Measurements from ENCODE around the gene DOCK1. TPM values are rescaled to one million over a fixed set of nuclear protein-coding genes. Genes with fewer than 3 reads are reported as not detected.

Gene DOCK1
- total RNA-seq, 2 donors from 2014 or later = 72.4 to 89.3 TPM

- Histone ChIP-seq H3K9ac (ENCODE audit: extremely low read depth, low read length, poor library complexity, severe bottlenecking) (no peak overlapping the region), H3K36me3 (ENCODE audit: control insufficient read depth, insufficient read depth, low read length) (peaks cover 13% of the 10 kb centered on the region), H3K9me3 (ENCODE audit: control insufficient read depth, low read length) (no peaks in the 10 kb centered on the region), H3K27me3 (ENCODE audit: control insufficient read depth, insufficient read depth, low read length, poor library complexity, severe bottlenecking) (no peaks in the 10 kb centered on the region), H3K4me3 (ENCODE audit: low read length) (no peak overlapping the region), H3K4me1 (ENCODE audit: control insufficient read depth, insufficient read depth, low read length) (no peaks in the 10 kb centered on the region), H3K27ac (ENCODE audit: low read depth, low read length) (no peak overlapping the region)
- 96 to 98% methylated on average over 7 to 8 of the region's 8 CpGs for WGBS, 2 experiments (ENCODE audit: insufficient coverage in 1 of 2, insufficient read length in 1 of 2)
- no peak for TF ChIP-seq CTCF (conservative IDR thresholded peaks at IDR 0.05)
- Mint-ChIP-seq H3K27me3 (ENCODE audit: insufficient read depth) (no peaks in the 10 kb centered on the region), H3K4me1 (no peaks in the 10 kb centered on the region), H3K36me3 (ENCODE audit: low read depth) (peaks cover 58% of the 10 kb centered on the region), H3K27ac (no peak overlapping the region), H3K4me3 (no peak overlapping the region), H3K9me3 (peaks cover 14% of the 10 kb centered on the region)
- no peak for DNase-seq
Measured at GRCh38 chr10:127431525-127431924, 526.3 kb downstream of the DOCK1 start.

- Histone ChIP-seq H3K9me3 (ENCODE audit: control insufficient read depth, low read length) (no peaks in the 10 kb centered on the region), H3K9ac (ENCODE audit: extremely low read depth, low read length, poor library complexity, severe bottlenecking) (no peak overlapping the region), H3K4me1 (ENCODE audit: control insufficient read depth, insufficient read depth, low read length) (no peaks in the 10 kb centered on the region), H3K27me3 (ENCODE audit: control insufficient read depth, insufficient read depth, low read length, poor library complexity, severe bottlenecking) (no peaks in the 10 kb centered on the region), H3K4me3 (ENCODE audit: low read length) (no peak overlapping the region), H3K36me3 (ENCODE audit: control insufficient read depth, insufficient read depth, low read length) (peaks cover 19% of the 10 kb centered on the region), H3K27ac (ENCODE audit: low read depth, low read length) (no peak overlapping the region)
- H3K4me1 Mint-ChIP-seq = no peaks in the 10 kb centered on the region
- H3K9me3 Mint-ChIP-seq = peaks cover 14% of the 10 kb centered on the region
- 89 to 100% methylated on average over 1 to 2 of the region's 2 CpGs for WGBS, 2 experiments (ENCODE audit: insufficient coverage in 1 of 2, insufficient read length in 1 of 2)
- no peak overlapping the region for H3K4me3 Mint-ChIP-seq
- no peak for DNase-seq
- no peak overlapping the region for H3K27ac Mint-ChIP-seq
- peaks cover 71% of the 10 kb centered on the region for H3K36me3 Mint-ChIP-seq (ENCODE audit: low read depth)
- H3K27me3 Mint-ChIP-seq (ENCODE audit: insufficient read depth) = no peaks in the 10 kb centered on the region
- TF ChIP-seq CTCF (conservative IDR thresholded peaks at IDR 0.05) = no peak
Measured at GRCh38 chr10:127434006-127434405, 528.8 kb downstream of the DOCK1 start.

GRCh38 chr10:127435246-127435645 is 530.0 kb downstream of the DOCK1 start:
- Histone ChIP-seq H3K4me3 (ENCODE audit: low read length) (no peak overlapping the region), H3K36me3 (ENCODE audit: control insufficient read depth, insufficient read depth, low read length) (peaks cover 23% of the 10 kb centered on the region), H3K27me3 (ENCODE audit: control insufficient read depth, insufficient read depth, low read length, poor library complexity, severe bottlenecking) (no peaks in the 10 kb centered on the region), H3K4me1 (ENCODE audit: control insufficient read depth, insufficient read depth, low read length) (no peaks in the 10 kb centered on the region), H3K27ac (ENCODE audit: low read depth, low read length) (no peak overlapping the region), H3K9ac (ENCODE audit: extremely low read depth, low read length, poor library complexity, severe bottlenecking) (no peak overlapping the region), H3K9me3 (ENCODE audit: control insufficient read depth, low read length) (no peaks in the 10 kb centered on the region)
- no peak for TF ChIP-seq CTCF (conservative IDR thresholded peaks at IDR 0.05)
- peaks cover 14% of the 10 kb centered on the region for H3K9me3 Mint-ChIP-seq
- WGBS, 2 experiments (ENCODE audit: insufficient coverage in 1 of 2, insufficient read length in 1 of 2) = 92 to 100% methylated on average over 1 to 7 of the region's 7 CpGs
- H3K4me1 Mint-ChIP-seq = no peaks in the 10 kb centered on the region
- DNase-seq = no peak
- H3K36me3 Mint-ChIP-seq (ENCODE audit: low read depth) = peaks cover 82% of the 10 kb centered on the region
- H3K4me3 Mint-ChIP-seq = no peak overlapping the region
- no peak overlapping the region for H3K27ac Mint-ChIP-seq
- H3K27me3 Mint-ChIP-seq (ENCODE audit: insufficient read depth) = no peaks in the 10 kb centered on the region

Measured in endodermal cell (in vitro differentiated cells).